SJCRH30 (cell line): ENCODE results near the gene STARD7. TPM values are rescaled to one million over a fixed set of nuclear protein-coding genes. Genes with fewer than 3 reads are reported as not detected.
"Not testable (repeated sequence)": the region's sequence is repeated elsewhere in the genome, so short reads cannot be mapped to it uniquely, and the experiment has no call there.

Experiments used
- DNase-seq, 2 experiments: peaks; one replicate each; pipeline ENCODE4 v3.0.0-alpha.2; 2015 to 2020
- H3K27ac ChIP-seq: fragments of 250-450 bp; sonication (Bioruptor Pico); 2 replicates; pipeline ENCODE4 v1.5.1; 2020; ENCODE audit warnings: mild to moderate bottlenecking, moderate library complexity
- H3K27me3 ChIP-seq: fragments of 250-450 bp; sonication (Bioruptor Pico); 2 replicates; pipeline ENCODE4 v1.5.1; 2020; ENCODE audit warnings: mild to moderate bottlenecking, moderate library complexity
- H3K36me3 ChIP-seq: fragments of 250-450 bp; sonication (Bioruptor Pico); 2 replicates; pipeline ENCODE4 v1.5.1; 2020; ENCODE audit warnings: mild to moderate bottlenecking, moderate library complexity
- H3K4me1 ChIP-seq: fragments of 250-450 bp; sonication (Bioruptor Pico); 2 replicates; pipeline ENCODE4 v1.5.1; 2020; ENCODE audit warnings: mild to moderate bottlenecking, moderate library complexity
- H3K4me3 ChIP-seq: fragments of 250-450 bp; sonication (Bioruptor Pico); 2 replicates; pipeline ENCODE4 v1.5.1; 2020; ENCODE audit warnings: mild to moderate bottlenecking, moderate library complexity
- H3K9me3 ChIP-seq: fragments of 250-450 bp; sonication (Bioruptor Pico); replicated peaks from 2 replicates; pipeline ENCODE4 v1.5.1; 2020; ENCODE audit warnings: mild to moderate bottlenecking, moderate library complexity
- total RNA-seq: library from RNA; depleted of rRNA; stranded (reverse); fragments of >200 nt; shearing (Covaris generic); gene quantifications from 2 replicates; pipeline ENCODE4 v1.2.3, GENCODE V29; 2014; rRNA removed

STARD7 gene
- 232 and 243 TPM in 2 replicates for total RNA-seq

GRCh38 chr2:96208143-96209010, at the start of gene STARD7:
STARD7 (minus strand) TSS chr2:96208827; CDS start chr2:96208434, 393 bp downstream.
- no peaks in the 10 kb centered on the region for H3K9me3 ChIP-seq

GRCh38 chr2:96257744-96258143, 49.1 kb upstream of the STARD7 start:
- not testable (repeated sequence) for H3K27ac ChIP-seq, DNase-seq, H3K27me3 ChIP-seq, H3K36me3 ChIP-seq, H3K4me3 ChIP-seq, H3K9me3 ChIP-seq
- peaks cover 19% of the 10 kb centered on the region for H3K4me1 ChIP-seq

More at GRCh38 chr2:96208143-96209010, at the start of gene STARD7:
- peak; percentile 98 for DNase-seq
- Histone ChIP-seq H3K27ac (peak within 1 kb of the TSS; percentile 95), H3K4me3 (peak within 1 kb of the TSS; percentile 87), H3K4me1 (peaks cover 5% of the 10 kb centered on the region), H3K27me3 (no peaks in the 10 kb centered on the region), H3K36me3 (peaks cover 3% of the 10 kb centered on the region; the same call in 1 of the 2 replicates)

- H3K9me3 ChIP-seq = no peaks in the 10 kb centered on the region
- no peak overlapping the region for H3K4me3 ChIP-seq
- no peak overlapping the region for H3K27ac ChIP-seq
- peaks cover 9% of the 10 kb centered on the region; the same call in 1 of the 2 replicates for H3K36me3 ChIP-seq
- DNase-seq = no peak
- H3K27me3 ChIP-seq = no peaks in the 10 kb centered on the region
- peaks cover 19% of the 10 kb centered on the region for H3K4me1 ChIP-seq
Observed at GRCh38 chr2:96256611-96257113, 48.0 kb upstream of the STARD7 start.

GRCh38 chr2:96254571-96254970, 45.9 kb upstream of the STARD7 start:
- peaks cover 9% of the 10 kb centered on the region; the same call in 1 of the 2 replicates for H3K36me3 ChIP-seq

GRCh38 chr2:96253006-96253405, 44.4 kb upstream of the STARD7 start:
- Histone ChIP-seq H3K27ac (no peak overlapping the region), H3K36me3 (peaks cover 4% of the 10 kb centered on the region; the same call in 1 of the 2 replicates), H3K27me3 (no peaks in the 10 kb centered on the region), H3K4me3 (no peak overlapping the region), H3K9me3 (no peaks in the 10 kb centered on the region), H3K4me1 (no peaks in the 10 kb centered on the region; the same call in 1 of the 2 replicates)
- no peak for DNase-seq

More at GRCh38 chr2:96254571-96254970, 45.9 kb upstream of the STARD7 start:
- no peak overlapping the region for H3K4me3 ChIP-seq
- no peak overlapping the region for H3K27ac ChIP-seq
- no peak for DNase-seq
- peaks cover 3% of the 10 kb centered on the region for H3K4me1 ChIP-seq
- no peaks in the 10 kb centered on the region for H3K9me3 ChIP-seq
- H3K27me3 ChIP-seq = no peaks in the 10 kb centered on the region

GRCh38 chr2:96252526-96252925, 43.9 kb upstream of the STARD7 start:
- Histone ChIP-seq H3K27ac (no peak overlapping the region), H3K27me3 (no peaks in the 10 kb centered on the region), H3K4me1 (no peaks in the 10 kb centered on the region; the same call in 1 of the 2 replicates), H3K36me3 (peaks cover 4% of the 10 kb centered on the region; the same call in 1 of the 2 replicates), H3K9me3 (no peaks in the 10 kb centered on the region), H3K4me3 (no peak overlapping the region)
- DNase-seq = no peak

- Histone ChIP-seq H3K4me3 (no peak overlapping the region), H3K36me3 (peaks cover 4% of the 10 kb centered on the region; the same call in 1 of the 2 replicates), H3K27me3 (no peaks in the 10 kb centered on the region), H3K27ac (no peak overlapping the region), H3K4me1 (peaks cover 5% of the 10 kb centered on the region; the same call in 1 of the 2 replicates), H3K9me3 (no peaks in the 10 kb centered on the region)
- peak; percentile 76 to 80 for DNase-seq
Observed at GRCh38 chr2:96251721-96252292, 43.2 kb upstream of the STARD7 start.

- Histone ChIP-seq H3K36me3 (peaks cover 4% of the 10 kb centered on the region; the same call in 1 of the 2 replicates), H3K27me3 (no peaks in the 10 kb centered on the region), H3K27ac (no peak overlapping the region), H3K9me3 (no peaks in the 10 kb centered on the region), H3K4me3 (no peak overlapping the region), H3K4me1 (peaks cover 8% of the 10 kb centered on the region; the same call in 1 of the 2 replicates)
- DNase-seq = no peak
Observed at GRCh38 chr2:96250188-96250587, 41.6 kb upstream of the STARD7 start.

- H3K27me3 ChIP-seq = no peaks in the 10 kb centered on the region
- peaks cover 4% of the 10 kb centered on the region; the same call in 1 of the 2 replicates for H3K36me3 ChIP-seq
- H3K4me1 ChIP-seq = peaks cover 8% of the 10 kb centered on the region; the same call in 1 of the 2 replicates
- no peak for DNase-seq
- H3K4me3 ChIP-seq = no peak overlapping the region
- no peaks in the 10 kb centered on the region for H3K9me3 ChIP-seq
- H3K27ac ChIP-seq = no peak overlapping the region
Observed at GRCh38 chr2:96249654-96250053, 41.0 kb upstream of the STARD7 start.

GRCh38 chr2:96248624-96249023, 40.0 kb upstream of the STARD7 start:
- Histone ChIP-seq H3K27me3 (no peaks in the 10 kb centered on the region), H3K4me3 (no peak overlapping the region), H3K4me1 (peaks cover 8% of the 10 kb centered on the region; the same call in 1 of the 2 replicates), H3K27ac (no peak overlapping the region), H3K9me3 (no peaks in the 10 kb centered on the region), H3K36me3 (peaks cover 4% of the 10 kb centered on the region; the same call in 1 of the 2 replicates)
- no peak for DNase-seq

- no peaks in the 10 kb centered on the region for H3K36me3 ChIP-seq
- H3K9me3 ChIP-seq = no peaks in the 10 kb centered on the region
- DNase-seq = no peak
- H3K27me3 ChIP-seq = no peaks in the 10 kb centered on the region
- no peak overlapping the region for H3K27ac ChIP-seq
- no peak overlapping the region for H3K4me3 ChIP-seq
- H3K4me1 ChIP-seq = peaks cover 8% of the 10 kb centered on the region; the same call in 1 of the 2 replicates
Observed at GRCh38 chr2:96247896-96248295, 39.3 kb upstream of the STARD7 start.

GRCh38 chr2:96247009-96247408, 38.4 kb upstream of the STARD7 start:
- Histone ChIP-seq H3K36me3 (no peaks in the 10 kb centered on the region), H3K27me3 (no peaks in the 10 kb centered on the region), H3K4me1 (peaks cover 8% of the 10 kb centered on the region; the same call in 1 of the 2 replicates), H3K4me3 (no peak overlapping the region), H3K9me3 (no peaks in the 10 kb centered on the region), H3K27ac (no peak overlapping the region)
- peak; percentile 33 to 60 for DNase-seq

- H3K36me3 ChIP-seq = no peaks in the 10 kb centered on the region
- no peaks in the 10 kb centered on the region for H3K9me3 ChIP-seq
- H3K4me3 ChIP-seq = no peak overlapping the region
- peaks cover 8% of the 10 kb centered on the region; the same call in 1 of the 2 replicates for H3K4me1 ChIP-seq
- H3K27me3 ChIP-seq = no peaks in the 10 kb centered on the region
- DNase-seq = no peak
- no peak overlapping the region for H3K27ac ChIP-seq
Observed at GRCh38 chr2:96245609-96246390, 37.2 kb upstream of the STARD7 start.

- H3K4me1 ChIP-seq = peaks cover 18% of the 10 kb centered on the region
- H3K27me3 ChIP-seq = no peaks in the 10 kb centered on the region
- H3K27ac ChIP-seq = no peak overlapping the region
- DNase-seq = no peak
- H3K9me3 ChIP-seq = no peaks in the 10 kb centered on the region
- H3K4me3 ChIP-seq = no peak overlapping the region
- no peaks in the 10 kb centered on the region for H3K36me3 ChIP-seq
Observed at GRCh38 chr2:96243843-96244242, 35.2 kb upstream of the STARD7 start.
